Inflammatory macrophage (primary cell): ENCODE measurements around the gene STAG1.
"Not testable (repeated sequence)": the region's sequence is repeated elsewhere in the genome, so short reads cannot be mapped to it uniquely, and the experiment has no call there.

Source experiments
- DNase-seq, 2 donors: peaks; one replicate each; pipeline ENCODE4 v3.0.0-alpha.2; 2020 to 2022

STAG1 gene

DNA sequence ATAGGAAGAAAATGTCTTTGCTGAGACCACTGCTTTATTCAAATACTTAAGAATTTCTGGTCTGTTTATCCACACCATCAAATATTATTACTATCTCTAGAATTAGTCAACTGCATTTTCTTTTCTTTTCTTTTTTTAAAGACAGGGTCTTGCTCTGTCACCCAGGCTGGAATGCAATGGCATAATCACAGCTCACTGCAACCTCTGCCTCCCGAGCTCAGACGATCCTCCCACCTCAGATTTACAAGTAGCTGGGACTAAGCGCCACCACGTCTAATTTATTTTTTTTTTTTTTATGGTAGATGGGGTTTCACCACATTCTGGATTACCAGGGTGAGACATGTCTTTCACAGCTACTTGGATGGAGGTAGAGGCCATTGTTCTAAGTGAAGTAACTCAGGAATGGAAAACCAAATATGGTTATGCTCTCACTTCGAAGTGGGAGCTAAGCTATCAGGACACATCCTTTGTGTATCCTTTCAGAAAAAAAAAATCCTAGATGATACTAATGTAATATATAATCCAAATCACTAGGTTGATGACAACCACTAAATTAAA, 52.8 kb downstream of the STAG1 start:
- no peak for DNase-seq

DNA sequence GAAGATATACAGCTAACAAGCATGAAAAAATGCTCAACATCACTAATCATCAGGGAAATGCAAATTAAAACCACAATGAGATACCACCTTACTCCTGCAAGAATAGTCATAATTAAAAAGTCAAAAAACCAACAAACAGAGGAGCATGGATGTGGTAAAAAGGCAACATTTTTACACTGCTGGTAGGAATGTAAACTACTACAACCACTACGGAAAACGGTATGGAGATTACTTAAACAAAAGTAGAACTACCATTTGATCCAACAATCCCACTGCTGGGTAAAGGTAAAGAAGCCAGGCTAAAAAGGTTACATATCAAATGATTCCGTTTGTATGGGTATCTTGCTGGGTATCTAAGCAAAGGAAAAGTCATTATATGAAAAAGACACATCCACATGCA, 53.8 kb downstream of the STAG1 start:
- DNase-seq, result no peak

DNA sequence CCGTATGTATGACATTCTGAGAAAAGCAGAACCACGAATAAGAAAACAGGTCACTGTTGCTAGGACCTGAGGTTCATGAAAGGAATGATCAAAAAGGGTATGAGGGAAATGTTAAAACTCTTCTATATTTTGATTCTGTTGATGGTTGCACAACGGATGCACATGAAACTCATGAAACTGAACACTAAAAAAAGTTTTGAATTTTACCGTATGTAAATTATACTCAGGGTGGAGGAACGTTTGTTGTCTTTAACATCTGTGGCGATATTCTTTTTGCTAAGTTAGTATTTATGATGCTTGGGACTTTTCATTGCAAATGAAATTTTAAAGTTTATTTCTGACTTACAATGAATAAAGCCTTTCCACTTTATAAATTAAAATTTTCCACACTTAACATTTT, 55.4 kb downstream of the STAG1 start:
- no peak for DNase-seq

DNA sequence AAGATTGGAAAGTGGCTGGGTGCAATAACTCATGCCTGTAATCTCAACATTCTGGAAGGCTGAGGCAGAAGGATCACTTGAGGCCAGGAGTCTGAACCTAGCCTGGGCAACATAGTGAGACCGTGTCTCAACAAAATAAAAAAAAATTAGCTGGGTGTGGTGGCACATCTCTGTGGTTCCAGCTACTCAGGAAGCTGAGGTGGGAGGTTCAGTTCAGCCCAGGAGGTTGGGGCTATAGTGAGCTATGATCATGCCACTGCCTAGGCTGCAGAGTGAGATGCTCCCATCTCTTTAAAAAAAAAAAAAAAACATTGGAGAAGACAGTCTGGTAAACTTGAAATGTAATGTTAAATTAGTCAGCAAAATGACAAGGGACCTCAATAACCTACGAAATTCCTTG, 57.9 kb downstream of the STAG1 start:
- DNase-seq, result no peak

DNA sequence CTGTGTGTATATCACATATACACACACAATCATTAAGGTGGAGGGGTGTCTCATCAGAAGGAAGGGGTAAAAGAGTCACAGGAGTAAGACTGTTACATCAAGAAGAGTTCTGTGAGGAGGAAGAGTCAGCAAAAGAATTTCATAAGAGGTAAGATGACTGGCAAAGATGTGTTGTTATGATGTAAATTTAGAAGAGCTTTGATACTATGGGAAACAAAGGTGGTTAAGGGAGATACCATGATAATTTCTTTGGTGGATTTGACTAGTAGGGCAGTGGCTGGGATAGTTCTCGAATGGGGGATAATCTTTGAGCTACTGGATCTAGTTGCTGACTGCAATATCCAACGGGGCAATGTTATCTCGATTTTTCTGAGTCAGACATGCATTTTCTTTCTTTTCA, 61.6 kb downstream of the STAG1 start:
- no peak for DNase-seq

DNA sequence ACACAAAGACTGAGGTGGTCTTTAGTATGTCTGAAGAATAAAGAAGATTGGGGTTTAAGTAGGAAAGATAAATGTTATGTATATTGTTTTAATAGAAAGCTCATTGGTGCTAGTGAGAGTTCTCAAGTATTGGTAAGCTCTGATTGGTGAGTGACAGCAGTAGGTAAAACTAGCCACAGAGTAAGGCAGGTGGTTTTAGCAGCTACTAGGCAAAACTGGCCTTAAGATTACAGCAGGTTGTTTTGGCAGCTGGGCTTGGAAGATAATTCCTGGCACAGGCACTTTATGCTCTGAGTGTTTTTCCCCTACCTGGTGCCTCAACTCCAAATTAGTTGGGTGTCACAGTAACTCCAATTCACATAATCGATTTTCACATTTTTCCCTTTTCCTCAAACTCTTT, 66.3 kb downstream of the STAG1 start:
- no peak for DNase-seq

DNA sequence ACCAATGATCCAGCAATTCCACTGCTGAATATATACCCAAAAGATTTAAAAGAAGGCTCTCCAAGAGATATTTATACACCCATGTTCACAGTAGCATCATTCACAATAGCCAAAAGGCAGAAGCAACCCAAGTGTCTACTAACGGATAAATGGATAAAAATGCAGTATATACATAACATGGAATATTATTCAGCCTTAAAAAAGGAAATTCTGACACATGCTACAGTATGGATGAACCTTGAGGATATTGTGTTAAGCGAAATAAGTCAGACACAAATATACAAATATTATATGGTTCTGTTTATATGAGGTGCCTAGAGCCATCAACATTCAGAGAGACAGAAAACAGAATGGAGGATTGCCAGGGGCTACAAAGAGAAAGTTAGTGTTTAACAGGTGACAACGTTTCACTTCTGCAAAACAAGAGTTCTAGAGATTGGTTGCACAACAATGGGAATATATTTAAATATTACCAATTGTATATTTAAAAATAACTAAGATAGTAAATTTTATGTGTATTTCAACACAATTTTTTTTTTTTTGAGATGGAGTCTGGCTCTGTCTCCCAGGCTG, 69.4 kb downstream of the STAG1 start:
- DNase-seq, result no peak

DNA sequence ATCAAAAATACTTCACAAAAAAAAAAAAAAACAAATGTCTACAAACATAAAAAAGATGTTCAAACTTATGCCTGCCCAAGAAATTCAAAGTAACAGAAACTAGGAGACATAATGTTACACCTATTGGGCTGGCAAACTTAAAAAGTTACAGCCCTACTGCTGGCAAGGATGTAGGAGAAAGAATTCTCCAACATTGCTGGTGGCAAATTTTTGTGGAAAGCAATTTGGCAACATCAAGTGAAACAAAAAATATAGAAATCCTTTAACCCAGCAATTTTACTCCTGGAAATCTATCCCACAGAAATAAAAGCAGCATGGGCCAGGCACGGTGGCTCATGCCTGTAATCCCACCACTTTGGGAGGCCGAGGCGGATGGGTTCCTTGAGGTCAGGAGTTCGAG, 73.2 kb downstream of the STAG1 start:
- no peak for DNase-seq

DNA sequence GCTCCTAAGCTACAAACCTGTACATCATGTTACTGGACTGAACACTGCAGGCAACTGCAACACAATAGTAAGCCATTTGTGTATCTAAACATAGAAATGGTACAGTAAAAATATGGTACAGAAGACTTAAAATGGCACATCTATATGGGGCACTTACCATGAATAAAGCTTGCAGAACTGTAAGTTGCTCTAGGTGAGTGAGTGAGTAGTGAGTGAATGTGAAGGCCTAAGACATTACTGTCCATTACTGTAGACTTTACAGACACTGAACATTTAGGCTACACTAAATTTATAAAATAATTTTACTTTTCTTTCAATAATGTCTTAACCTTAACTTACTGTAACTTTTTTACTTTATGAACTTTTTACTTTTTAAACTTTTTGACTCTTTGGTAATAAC, 76.2 kb downstream of the STAG1 start:
- DNase-seq, result no peak

DNA sequence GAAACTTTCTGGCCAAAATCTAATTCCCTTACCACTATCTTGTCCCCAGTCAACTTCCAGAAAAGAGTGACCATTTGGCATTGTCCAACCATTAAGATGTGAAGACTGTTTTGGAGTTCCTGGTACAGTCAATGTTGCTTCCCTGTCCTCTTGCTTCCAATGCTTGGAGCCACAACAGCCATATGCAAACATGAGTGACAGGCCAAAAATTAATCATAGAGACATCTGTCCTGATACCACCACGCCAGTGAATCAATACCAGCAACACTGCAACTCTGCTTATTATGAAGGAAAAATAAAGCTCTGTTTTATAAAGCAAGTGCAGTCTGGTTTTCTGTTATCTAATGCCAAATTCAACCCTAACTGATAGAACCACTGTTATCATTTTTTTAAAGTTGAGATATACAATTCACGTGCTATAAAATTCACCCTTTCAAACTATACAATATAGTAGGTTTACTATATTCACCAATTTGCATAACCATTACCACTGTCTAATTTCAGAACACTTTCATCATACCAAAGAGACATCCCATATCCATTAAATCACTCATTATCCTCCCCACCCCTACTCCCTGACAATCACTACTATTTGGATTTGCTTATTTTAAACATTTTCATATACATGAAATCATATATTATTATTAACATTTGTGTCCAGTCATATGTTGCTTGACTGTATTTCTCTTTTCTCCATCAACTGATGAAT, 76.9 kb downstream of the STAG1 start:
- no peak for DNase-seq

DNA sequence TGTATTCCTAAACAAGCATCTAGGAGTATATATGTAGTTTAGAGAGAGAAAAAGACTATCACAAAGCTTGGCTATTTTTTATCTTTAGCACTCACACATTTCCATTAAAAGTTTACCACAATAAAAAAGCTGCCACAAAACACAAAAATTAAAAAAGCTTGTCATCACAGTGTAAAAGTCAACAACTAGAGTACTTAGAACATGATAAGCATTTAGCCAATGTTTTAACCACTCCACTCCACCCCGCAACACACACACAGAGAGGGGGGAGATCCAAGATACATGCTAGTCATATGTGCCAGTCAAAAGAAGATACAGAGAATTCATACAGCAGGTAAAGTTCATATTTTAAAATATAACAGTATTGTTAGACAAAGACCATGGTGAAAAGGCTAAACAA, 79.7 kb downstream of the STAG1 start:
- DNase-seq, result no peak

DNA sequence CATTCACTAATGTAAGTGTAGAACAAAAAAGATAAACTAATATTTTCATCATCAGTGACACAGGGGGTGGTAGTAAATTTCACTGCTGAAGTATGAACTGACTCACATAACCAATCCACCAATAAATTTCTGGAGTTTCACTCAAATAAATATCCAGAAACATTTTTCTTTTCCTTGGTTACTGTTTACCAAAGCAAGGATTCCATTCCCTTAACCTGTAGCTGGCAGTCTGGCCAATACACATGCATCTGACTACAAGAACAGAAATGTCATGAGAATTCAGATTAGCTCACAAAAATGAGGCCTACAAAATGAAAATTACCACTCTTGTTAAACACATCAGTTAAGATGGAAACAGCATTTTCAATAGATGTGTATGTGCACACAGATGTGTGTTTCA, 80.3 kb downstream of the STAG1 start:
- no peak for DNase-seq

DNA sequence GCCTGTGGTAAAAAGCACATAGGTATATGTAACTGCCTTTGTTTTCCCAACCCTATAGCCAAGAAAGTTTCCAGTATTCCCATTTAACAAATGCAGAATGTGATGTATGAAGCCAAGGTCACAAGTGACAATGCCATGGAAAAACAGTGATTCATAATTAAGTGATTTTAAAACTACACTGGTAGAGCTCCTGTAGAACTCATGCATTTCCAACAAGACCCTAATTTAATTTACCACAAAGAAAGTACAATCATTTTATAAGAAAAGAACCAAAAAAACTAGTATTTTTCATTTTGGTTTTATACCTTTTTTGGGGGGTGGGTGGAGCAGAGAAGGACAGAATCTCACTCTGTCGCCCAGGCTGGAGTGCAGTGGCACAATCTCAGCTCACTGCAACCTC, 82.0 kb downstream of the STAG1 start:
- DNase-seq, result no peak

DNA sequence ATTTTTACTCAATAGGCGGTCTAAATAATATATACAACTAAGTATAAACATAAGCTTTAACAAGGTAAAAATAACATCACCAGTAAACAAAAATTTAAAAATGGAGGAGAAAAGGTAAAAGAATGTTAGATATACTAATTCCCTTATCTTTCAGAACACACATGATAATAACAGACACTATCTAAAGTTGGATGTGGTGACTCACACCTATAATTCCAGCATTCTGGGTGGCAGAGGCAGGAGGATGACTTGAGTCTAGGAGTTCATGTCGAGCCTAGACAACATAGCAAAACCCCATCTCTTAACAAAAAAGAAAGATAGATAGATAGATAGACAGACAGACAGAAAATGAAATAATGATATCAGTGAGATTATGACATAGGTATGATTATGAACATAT, 85.1 kb downstream of the STAG1 start:
- DNase-seq, result no peak

DNA sequence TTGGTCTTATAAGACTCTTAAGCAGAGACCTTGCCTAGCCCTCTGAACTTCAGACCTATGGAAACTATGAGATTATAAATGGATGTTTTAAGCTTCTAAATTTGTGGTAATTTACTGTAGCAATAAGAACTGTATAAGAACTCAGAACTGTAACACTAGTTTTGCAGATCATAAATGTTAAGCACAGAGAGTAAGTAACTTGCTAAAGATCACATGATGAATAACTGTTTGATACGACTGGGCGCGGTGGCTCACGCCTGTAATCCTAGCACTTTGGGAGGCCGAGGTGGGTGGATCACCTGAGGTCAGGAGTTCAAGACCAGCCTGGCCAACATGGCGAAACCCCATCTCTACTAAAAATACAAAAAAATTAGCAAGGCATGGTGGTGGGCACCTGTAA, 85.9 kb downstream of the STAG1 start:
- not testable (repeated sequence) for DNase-seq

DNA sequence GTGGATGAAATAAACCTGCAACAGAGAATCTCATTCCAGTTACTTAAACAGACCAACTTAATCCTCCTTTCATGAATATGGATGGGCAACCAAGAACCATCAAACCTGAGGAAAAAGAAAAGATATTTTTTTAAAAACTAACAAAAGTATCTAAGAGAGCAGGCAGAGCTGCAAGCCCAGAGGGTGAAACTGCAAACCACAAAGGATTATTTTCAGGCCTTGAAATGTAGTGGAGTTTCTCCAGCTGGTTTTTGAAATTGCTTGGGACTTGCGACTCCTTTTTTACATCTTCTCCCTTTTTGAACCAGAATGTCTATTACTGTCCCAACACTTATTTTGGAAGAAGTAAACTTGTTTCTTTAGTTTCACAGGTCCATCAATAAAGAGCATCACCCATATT, 87.4 kb downstream of the STAG1 start:
- no peak for DNase-seq

DNA sequence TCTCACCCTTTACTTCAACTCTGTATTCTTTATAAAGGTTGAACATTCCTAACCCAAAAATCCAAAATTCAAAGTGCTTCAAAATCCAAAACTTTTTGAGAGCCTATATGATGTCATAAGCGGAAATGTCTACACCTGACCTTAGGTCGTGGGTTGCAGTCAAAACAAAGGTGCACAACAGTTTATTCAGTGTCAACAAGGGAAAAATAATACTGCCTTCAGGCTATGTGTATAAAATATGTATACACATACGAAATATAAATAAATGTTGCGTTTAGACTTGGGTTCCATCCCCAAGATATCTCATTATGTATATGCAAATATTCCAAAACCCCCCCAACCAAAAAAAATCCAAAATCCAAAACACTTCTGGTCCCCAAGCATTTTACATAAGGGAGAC, 90.9 kb downstream of the STAG1 start:
- no peak for DNase-seq

DNA sequence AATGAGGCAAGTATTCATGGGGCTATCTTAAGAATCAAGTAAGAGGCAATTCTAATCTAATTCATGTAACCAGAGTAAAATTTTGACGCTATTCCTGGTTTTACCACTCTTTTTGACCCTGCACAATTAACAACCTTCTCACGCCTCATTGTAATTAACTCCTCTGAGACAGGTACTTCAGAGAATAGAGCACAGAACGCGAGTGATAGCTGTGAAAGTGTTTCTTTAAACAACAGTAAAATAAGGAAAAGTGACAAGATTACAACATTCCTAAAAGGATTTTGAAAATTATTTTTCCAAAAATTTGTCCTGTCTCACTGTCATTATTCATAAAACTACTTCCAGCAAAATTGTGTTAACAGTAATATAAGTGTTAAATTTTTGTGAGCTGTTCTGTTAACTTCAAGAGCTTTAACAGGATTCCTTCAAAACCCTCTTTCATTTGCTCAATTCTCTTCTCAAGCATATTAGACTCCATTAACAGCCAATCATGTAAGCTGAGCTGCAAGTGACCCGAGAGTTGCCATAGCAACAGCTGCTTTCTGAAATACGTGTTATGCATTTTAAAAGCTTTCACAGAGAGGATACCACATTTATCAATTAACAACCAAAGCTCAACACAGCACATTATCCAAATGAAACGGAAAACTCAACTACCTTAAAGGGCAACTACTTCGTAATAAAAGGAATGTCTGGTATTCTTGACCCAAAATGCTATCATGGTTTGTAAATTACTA, 93.1 kb downstream of the STAG1 start:
- DNase-seq, result no peak

DNA sequence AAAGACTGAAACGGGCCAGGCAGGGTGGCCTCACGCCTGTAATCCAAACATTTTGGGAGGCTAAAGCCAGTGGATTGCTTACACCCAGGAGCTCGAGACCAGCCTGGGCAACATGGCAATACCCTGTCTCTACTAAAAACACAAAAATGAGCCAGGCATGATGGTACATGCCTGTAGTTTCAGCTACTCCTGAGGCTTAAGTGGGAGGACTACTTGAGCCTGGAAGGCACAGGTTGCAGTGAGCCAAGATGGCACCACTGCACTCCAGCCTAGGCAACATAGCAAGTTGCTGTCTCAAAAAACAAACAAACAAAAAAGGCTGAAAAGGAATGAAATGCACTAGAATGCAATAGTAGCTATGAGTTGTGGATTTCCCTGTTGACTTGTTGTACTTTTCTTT, 94.7 kb downstream of the STAG1 start:
- DNase-seq, result no peak

DNA sequence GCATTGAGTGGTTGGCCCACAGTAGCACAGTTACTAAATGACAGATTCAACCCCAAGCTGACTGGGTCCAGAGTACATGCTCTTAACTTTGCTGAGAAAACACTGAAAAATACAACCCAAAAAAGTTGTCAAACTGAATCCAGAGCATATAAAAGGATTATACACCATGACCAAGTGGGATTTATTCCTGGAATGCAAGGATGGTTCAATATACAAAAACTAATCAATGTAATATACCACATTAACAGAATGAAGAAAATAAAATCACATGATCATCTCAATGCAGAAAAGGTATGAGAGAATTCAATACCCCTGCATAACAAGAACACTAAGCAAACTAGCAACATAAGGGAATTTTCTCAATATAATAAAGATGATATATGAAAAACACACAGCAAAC, 98.5 kb downstream of the STAG1 start:
- no peak for DNase-seq

DNA sequence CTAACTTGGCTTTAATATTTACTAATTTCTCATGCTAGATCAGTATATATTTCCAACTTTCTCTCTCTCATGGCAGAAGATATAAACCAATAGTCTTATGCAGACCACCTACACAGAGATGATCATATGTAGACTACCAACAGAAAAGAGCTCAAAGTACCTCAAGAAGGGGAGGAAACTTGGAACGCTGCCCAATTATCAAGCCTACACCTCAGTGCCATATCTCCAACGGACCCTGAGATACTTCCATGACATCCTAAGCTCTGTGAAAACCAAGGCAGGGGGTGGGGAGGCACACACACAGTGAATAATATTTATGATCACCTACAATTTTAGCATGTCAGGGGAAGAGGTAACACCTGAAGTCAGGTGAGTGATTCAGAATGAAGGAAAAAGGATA, 100.6 kb downstream of the STAG1 start:
- DNase-seq, result no peak

DNA sequence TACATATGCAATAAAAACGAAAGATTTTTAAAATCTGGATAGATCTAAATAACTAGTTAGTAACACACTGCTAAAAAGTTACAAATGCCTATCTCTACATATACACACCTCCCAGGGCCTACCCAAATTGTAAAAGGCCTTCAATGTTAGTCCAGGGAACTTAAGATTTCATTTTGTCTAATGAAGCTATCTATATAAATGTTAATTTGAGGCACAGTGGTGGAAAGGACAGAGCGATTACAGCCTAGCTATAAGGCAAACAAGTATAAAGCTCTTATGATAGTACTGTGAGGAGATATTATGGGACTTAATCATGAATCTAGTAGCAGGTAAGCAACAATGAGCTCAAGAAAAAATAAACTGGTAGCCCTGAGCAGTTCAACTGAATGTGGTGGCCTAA, 101.7 kb downstream of the STAG1 start:
- no peak for DNase-seq

DNA sequence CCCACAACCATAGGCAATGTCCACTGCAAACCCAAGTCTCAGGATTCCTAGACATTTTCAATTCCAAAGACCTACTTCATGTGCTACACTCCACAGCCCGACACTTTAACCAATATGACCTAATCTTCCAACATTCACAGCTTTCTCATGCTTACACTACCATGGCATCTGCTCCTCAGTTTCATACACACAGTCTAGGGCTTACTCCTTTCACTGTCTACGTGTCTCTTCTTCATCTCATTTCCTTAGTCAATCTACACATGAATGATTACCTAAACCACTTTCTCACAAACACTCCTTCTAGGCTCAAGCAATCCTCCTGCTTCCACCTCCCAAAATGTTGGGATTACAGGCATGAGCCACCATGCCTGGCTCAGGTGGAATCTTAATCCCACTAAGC, 106.3 kb downstream of the STAG1 start:
- no peak for DNase-seq

DNA sequence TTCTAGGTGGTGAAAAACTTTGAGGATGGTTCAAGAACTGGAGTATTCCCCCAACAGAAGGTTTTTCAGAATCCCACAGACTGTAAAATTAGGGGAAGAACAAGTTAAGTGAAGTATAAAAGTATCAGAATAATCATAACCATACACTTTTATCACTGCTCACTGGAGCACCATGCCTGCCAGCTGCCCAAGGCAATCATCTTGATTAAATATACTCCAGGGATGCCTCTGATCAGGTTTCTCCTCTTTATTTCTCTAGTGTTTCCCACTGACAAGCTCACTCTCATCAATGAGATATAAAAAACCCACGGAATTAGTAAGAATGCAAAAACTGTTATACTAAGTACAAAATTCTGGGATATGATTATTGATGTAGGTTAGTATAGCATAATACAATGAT, 108.0 kb downstream of the STAG1 start:
- no peak for DNase-seq
